ENCODE measurements around the gene CD248.
"Not testable (repeated sequence)": the region's sequence is repeated elsewhere in the genome, so short reads cannot be mapped to it uniquely, and the experiment has no call there.

Gene CD248

DNA sequence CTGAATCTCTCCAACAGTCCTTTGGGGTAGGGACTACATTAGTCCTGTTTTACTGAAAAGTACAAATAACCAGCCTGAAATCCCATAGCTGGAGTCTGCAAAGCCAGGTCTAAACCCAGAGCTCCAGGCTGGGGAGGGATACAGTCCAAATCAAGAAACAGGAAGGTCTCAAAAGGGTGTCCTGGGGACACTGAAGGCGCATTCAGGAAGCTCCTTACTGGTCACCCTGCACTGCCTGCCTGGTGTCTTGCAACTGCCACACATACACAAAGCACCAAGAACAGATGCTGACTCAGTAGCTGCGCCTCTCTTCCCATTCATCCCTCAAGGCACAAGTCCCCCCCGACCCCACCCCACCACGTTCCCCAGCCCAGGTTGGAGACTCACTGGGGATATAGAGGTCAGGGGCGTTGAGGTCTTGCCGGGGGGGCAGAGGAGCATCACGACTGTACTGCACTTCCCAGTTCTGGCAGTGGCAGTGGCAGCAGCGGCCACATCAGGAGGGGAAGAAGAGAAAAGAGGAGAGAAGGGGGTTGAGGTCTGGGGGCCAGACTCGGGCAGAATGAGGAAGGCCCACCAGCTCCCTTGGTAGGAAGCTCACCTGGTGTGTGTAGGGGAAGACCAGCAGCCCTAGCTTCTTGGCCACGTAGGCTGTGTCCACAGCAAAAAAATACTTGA lies 29.5 kb downstream of the CD248 start:
- FAIRE-seq: no peak

- no peak for FAIRE-seq
Observed at GRCh38 chr11:66286699-66287098, 30.1 kb downstream of the CD248 start.

DNA sequence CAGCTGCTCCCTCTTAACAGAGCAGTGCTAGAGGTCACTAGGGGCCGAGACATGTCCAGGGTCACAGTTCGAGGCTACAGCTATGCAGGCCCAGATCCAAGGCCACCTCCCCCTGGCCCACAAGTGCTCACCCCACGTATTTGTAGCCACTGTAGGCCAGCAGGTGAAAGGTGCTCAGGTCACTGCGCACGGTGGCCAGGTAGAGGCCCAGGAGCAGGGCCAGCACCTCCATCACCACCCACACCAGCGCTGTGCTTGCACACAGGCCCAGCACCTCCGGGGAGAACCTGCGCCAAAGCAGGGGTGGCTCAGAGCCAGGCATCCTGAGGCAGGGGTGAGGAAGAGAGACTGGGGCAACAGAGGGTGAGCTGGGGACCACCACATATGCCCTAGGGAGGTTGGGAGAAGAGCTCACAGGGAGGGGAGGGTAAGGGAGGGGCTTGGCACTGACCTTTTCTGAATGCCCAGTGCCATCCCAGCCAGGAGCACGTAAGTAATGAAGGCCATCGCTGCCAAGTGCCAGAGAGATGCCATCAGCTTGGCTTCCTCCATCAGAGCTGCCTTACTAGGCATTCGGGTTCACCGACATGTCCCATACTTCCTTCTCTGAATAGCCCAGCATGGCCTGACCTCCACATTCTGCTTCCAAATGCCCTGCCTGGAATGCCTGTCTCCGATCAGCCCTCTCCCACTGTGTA lies 31.4 kb downstream of the CD248 start:
- FAIRE-seq: no peak

GRCh38 chr11:66284526-66285078 lies 32.2 kb downstream of the CD248 start:
- FAIRE-seq: no peak

- FAIRE-seq: no peak
Observed at GRCh38 chr11:66283461-66284105, 33.3 kb downstream of the CD248 start.

- FAIRE-seq: no peak
Observed at GRCh38 chr11:66282468-66283455, 34.1 kb downstream of the CD248 start.

DNA sequence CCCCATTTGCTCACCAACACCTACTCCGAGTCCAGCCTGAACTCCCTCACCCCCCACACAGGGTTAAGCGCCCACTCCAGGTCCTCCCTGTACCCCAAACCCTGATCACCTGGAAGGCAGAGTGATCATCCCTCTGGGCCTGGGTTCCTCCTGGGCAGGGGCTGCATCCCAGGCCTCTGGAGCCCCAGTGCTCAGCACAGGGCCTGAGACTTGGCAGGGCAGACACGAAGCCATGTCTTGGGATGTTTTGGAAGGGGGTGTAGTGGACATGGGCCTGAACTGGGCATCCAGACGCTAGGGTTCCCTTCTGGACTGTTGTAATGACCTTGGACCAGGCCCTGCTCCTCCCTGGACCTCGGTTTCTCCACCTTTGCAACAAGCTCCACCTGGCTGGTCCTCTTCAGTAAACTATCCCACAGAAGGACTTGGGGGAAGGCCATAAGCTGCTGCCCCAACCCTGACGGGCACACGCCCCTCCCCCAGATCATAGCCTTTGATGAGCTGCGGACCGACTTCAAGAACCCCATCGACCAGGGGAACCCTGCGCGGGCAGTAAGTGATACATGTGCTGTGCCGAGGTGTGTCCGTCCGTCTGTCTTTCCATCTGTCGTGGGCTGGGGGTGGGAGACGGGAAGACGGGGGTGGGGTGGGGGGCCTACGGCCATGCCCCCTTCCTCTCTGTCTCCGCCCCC lies 34.9 kb downstream of the CD248 start:
- no peak for FAIRE-seq

- no peak for FAIRE-seq
Observed at GRCh38 chr11:66281001-66281400, 35.8 kb downstream of the CD248 start.

DNA sequence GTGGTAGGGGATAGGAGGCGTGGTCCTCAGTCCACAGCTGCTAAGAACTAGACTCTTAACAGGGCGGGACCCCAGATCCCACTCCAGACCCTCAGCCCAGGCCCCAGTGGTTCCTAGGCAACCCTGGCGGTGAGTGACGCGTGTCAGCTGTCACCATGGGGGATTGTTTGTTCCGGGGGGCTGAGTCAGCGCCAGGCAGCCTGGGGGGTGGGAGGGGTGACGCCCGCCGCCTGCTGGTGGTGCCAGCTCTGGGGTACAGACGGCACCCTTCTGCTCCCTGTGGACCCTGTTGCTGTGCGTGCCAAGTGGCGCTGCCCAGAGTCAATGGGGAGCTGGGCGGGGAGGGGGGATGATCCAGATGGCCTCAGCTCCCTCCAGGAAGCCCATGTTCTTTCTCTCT lies 36.4 kb downstream of the CD248 start:
- no peak for FAIRE-seq

DNA sequence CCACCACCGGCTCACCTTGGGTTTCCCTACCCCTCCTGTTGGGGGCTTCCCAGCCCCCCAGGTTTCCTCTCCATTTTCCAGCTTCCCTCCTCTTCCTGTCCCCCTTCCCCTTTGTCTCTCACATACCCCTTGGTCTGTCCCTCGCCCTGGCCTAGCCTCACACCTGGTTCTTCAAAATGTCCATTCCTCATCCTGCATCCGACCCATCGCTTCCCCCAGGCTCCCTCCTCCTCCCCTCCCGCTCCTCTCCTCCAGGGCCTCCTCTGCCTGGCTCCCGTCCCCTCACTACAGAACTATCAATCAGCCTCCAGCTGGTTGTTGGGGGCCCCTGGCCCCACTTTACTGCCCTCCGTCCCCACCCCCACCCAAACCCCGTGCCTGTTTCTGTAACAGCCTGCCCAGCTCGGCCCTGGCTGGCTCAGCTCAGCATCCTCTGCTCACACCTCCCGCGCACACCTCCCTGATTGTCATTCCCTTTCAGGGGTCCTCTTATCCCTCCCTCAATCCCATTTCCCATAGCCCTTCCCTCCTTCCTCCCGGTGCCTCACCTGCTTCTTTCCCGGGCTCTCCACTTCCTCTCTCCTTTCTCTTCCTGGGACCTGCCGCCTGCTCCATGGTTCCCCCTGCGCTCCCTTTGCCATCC lies 37.6 kb downstream of the CD248 start:
- no peak for FAIRE-seq

GRCh38 chr11:66278363-66279091 lies 38.3 kb downstream of the CD248 start:
- FAIRE-seq: no peak

DNA sequence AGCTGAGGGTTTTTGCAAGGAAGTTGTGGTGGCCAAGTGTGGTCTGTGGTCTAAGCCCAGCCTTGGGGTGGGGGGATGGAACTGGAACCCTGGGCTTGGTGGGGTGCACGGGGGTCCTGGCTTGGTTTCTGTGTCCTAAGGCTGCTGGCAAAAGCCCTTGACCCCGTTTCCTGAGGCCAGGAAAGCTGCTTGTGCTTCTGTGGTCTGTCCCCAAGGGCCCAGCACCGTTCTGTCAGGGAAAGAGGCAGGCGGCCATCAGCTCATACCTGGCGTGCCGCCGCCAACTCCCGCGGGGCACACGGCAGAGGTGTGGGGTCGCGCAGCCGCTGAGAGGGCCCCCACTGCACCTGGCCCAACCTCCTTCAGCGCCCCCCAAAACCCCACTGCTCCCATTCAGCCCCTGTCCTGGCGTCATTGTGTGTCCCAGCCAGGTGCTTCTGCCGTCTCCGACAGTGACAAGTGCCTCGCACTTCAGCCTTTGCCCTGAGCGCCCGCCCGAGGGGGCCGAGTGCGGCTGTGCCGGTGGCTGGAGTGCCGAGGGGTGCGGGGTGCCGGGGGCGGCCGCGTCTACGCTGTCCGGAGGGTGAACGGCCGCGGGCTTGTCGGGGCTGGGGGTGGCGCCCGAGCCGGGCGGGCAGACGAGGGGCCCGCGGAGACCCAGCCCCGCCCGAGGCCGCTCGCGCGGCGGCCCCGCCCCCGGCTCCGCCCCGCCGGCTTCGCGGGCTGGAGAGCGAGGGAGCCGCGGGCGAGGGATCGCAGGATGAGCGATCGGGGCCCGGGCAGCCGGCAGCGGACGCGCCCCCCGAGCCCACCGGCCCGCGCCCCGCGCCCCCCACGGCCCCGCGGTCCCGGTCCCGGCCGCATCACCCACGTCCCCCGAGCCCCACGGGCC lies 39.1 kb downstream of the CD248 start, which contains the start of gene CNIH2:
Gene CNIH2, plus strand, starts transcription at position 705 of the 892 bp plus-strand sequence. CDS start 282 bp downstream, outside the sequence.
- no peak for FAIRE-seq

- not testable (repeated sequence) for FAIRE-seq
Observed at GRCh38 chr11:66277064-66277463, 39.8 kb downstream of the CD248 start.

- not testable (repeated sequence) for FAIRE-seq
Observed at GRCh38 chr11:66276619-66277018, 40.2 kb downstream of the CD248 start.

- no peak for FAIRE-seq
Observed at GRCh38 chr11:66275984-66276612, 40.7 kb downstream of the CD248 start.

GRCh38 chr11:66275396-66275795 lies 41.4 kb downstream of the CD248 start:
- no peak for FAIRE-seq

DNA sequence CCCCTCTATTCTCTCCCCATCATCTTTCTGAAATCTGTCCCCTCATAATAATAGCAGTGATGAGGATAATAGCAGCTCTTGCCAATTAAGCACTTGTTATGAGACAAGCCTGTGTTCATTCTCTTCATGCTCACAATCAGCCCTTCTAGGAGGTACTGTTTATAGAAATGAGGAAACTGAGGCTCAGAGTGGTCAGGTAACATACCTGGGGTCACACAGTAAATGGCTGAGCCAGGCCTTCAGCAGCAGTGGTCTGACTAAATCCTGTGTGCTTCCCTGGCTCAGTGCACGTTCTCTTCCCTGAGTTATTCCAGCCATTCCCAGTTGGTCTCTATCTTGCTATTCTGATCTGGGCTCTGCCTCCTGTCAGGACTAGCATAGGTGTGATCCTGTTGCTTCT lies 42.6 kb downstream of the CD248 start:
- FAIRE-seq: no peak

- FAIRE-seq: no peak
Observed at GRCh38 chr11:66272596-66272995, 44.2 kb downstream of the CD248 start.

DNA sequence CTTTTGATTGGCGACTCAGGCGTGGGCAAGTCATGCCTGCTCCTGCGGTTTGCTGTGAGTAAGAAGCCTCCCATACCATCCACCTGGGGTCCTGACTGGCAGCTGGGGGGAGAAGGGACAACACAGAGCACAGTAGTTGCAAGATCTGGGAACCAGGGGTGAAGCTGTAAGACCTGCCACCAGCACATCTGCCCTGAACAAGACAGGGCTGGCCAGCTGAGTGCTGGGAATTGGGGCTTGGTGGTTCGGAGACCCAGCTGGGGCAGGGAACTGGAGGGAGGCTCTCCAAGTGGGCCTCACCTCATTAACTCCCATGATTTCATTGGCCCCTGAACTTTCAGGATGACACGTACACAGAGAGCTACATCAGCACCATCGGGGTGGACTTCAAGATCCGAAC lies 45.0 kb downstream of the CD248 start:
- FAIRE-seq: no peak
